ENCODE results near the gene TLE3. TPM values are rescaled to one million over a fixed set of nuclear protein-coding genes. Genes with fewer than 3 reads are reported as not detected.

TLE3 gene
- total RNA-seq (10 to 100 TPM; 53.9 to 70.8 (median 62.4) TPM), polyA plus RNA-seq (10 to 100 TPM; 17.5 to 24.4 TPM)
- long read RNA-seq, donor 1, partial matches to known transcripts, result 16 of 28 reads
- long read RNA-seq, donor 1, other reads (novel, unspliced or antisense), result 12 of 28 reads
- long read RNA-seq, donor 2, result 0 reads
- long read RNA-seq, donor 3, partial matches to known transcripts, result 25 of 56 reads
- long read RNA-seq, donor 3, other reads (novel, unspliced or antisense), result 30 of 56 reads

DNA sequence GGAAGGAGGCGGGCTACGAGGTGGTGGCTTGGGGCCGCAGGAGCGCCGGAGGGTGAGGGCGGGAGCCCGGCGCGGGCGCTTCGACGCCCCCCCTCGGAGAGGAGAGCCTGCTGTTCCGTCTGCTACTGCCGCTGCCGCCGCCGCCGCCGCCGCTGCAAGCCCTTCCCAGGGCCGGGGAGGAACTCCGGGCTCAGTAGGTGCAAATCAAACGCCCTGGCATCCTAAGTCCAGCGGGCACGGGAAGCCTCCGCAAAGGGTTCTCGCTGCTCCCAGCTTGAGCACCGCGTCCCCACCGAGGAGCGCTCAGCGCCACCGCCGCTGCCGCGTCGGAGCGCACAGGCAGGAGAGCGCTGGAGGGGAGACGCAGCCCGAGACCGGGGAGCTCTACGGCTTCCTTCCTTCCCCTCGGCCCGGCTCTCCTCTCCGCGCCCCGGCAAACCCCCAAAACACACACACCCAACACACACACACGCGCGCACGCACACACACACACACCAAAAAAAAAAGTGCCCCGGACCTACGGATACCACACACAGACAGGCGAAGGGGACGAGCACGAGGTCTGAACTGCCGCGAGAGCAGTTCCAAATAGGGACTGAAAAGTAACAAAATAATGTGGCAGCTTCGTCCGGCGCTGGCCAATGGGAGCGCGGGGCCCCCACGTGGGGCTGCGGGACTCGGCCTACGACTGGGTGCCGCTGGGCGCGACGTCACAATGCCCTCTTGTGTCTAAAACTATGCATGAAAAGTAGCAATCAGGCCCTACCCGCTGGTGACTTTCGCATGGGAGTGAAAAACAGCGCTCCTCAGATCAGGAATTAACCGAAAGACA, at the start of gene TLE3:
TLE3 (minus strand) TSS at position 597 of the 832 bp plus-strand sequence. CDS start 1,119 bp downstream, outside the sequence.
- H3K4me1 ChIP-seq (ENCODE audit: insufficient read depth), result peaks cover 29% of the 10 kb centered on the region
- intact Hi-C loops (cut with DNase I), result loop anchor here in 1 of 4 donors (10.0 kb wide), 1 partner anchor 157 kb away; no protein-coding TSS in a partner anchor
- TF ChIP-seq POLR2A (IDR thresholded peaks at IDR 0.05), result peak; percentile 92
- peak; percentile 59 for TF ChIP-seq EP300 (IDR thresholded peaks at IDR 0.05)
- peak; percentile 37 to 58 (median 56) for TF ChIP-seq CTCF (IDR thresholded peaks at IDR 0.05)
- peak; percentile 97 to 99 (median 99) for DNase-seq
- 0% methylated on average over 66 to 77 of the region's 77 CpGs for WGBS, 3 donors
- peak within 1 kb of the TSS; percentile 65 for H3K4me3 ChIP-seq
- H3K27ac ChIP-seq, result peak within 1 kb of the TSS; percentile 87 to 98
- H3K9me3 ChIP-seq, result no peaks in the 10 kb centered on the region
- no peaks in the 10 kb centered on the region for H3K36me3 ChIP-seq
- H3K27me3 ChIP-seq, result no peaks in the 10 kb centered on the region

DNA sequence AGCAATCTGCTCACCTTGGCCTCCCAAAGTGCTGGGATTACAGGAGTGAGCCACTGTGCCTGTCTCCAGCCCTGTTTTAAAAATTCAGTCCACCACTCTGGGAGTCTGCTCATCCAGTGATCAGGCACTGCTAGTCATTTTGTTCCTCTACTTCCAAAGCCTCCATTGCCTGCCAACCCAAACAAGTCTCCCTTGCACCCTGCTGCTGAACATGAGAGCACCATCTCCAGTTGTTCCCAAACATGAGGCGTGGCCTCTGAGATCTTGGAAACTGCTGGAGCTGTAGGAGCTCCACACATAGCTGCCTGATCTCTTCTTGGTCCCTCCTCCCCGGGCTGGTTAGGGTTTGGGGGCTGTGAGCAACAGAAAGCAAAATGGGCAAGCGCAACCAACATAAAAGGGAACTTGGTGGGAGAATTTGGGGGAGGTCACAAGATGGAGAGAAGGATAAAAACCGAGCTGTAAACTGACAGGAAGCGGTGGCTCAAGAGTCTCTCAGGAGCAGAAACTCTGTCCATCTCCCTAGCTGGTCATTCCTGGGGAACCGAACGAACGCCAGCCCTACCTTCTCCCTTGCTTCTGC, 49.6 kb upstream of the TLE3 start:
- no peak for TF ChIP-seq CTCF (IDR thresholded peaks at IDR 0.05)
- TF ChIP-seq EP300 (IDR thresholded peaks at IDR 0.05), result no peak
- H3K4me1 ChIP-seq (ENCODE audit: insufficient read depth), result peaks cover 10% of the 10 kb centered on the region
- WGBS, 3 donors, result 79 to 84% (median 80%) methylated on average over 8 of the region's 8 CpGs
- H3K27ac ChIP-seq, result no peak overlapping the region
- H3K4me3 ChIP-seq, result no peak overlapping the region
- DNase-seq, result no peak
- no peaks in the 10 kb centered on the region for H3K9me3 ChIP-seq
- H3K36me3 ChIP-seq, result no peaks in the 10 kb centered on the region
- H3K27me3 ChIP-seq, result no peaks in the 10 kb centered on the region
- intact Hi-C loops (cut with DNase I), result no loop called here

DNA sequence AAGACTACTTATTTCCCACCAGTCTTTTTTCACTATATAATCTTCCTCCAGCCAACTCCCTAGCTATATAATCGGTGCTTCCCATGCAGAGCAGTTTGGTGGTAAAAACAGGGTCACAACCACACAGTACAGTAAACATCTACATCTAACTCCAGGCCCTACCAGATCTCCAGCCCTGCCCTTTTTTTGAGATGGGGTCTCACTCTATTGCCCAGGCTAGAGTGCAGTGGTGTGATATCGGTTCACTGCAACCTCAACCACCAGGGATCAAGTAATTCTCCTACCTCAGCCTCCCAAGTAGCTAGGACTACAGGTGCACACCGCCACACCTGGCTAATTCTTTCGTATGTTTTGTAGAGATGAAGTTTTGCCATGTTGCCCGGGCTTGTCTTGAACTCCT, 49.1 kb upstream of the TLE3 start:
- no peaks in the 10 kb centered on the region for H3K36me3 ChIP-seq
- intact Hi-C loops (cut with DNase I), result no loop called here
- H3K4me3 ChIP-seq, result no peak overlapping the region
- WGBS, 3 donors, result 90 to 94% (median 93%) methylated on average over 5 of the region's 5 CpGs
- H3K27me3 ChIP-seq, result no peaks in the 10 kb centered on the region
- no peaks in the 10 kb centered on the region for H3K9me3 ChIP-seq
- DNase-seq, result no peak
- H3K27ac ChIP-seq, result no peak overlapping the region
- TF ChIP-seq CTCF (IDR thresholded peaks at IDR 0.05) (no peak), POLR2A (IDR thresholded peaks at IDR 0.05) (no peak), EP300 (IDR thresholded peaks at IDR 0.05) (no peak)
- peaks cover 10% of the 10 kb centered on the region for H3K4me1 ChIP-seq (ENCODE audit: insufficient read depth)

- H3K9me3 ChIP-seq, result no peaks in the 10 kb centered on the region
- TF ChIP-seq POLR2A (IDR thresholded peaks at IDR 0.05), result no peak
- H3K27me3 ChIP-seq, result no peaks in the 10 kb centered on the region
- intact Hi-C loops (cut with DNase I), result no loop called here
- peaks cover 12% of the 10 kb centered on the region for H3K4me1 ChIP-seq (ENCODE audit: insufficient read depth)
- H3K36me3 ChIP-seq, result no peaks in the 10 kb centered on the region
- no peak overlapping the region for H3K4me3 ChIP-seq
- no peak overlapping the region for H3K27ac ChIP-seq
- no peak for DNase-seq
These were observed 48.4 kb upstream of the TLE3 start for GRCh38 chr15:70146162-70146561.
